ENCODE results near the gene SLC52A3.

GRCh38 chr20:751761-752160 lies 16.5 kb downstream of the SLC52A3 start:
- no peak for TF ChIP-seq CTCF (IDR thresholded peaks at IDR 0.05)
- TF ChIP-seq POLR2AphosphoS5 (IDR thresholded peaks at IDR 0.05), result no peak
- no peak for TF ChIP-seq POLR2A (IDR thresholded peaks at IDR 0.05)
